HG03571 (cell line): ENCODE results near the gene RPS6KA3.
A peak's percentile ranks its signal among the peaks of the same experiment; 100 is the strongest.
"Not testable (repeated sequence)": the region's sequence is repeated elsewhere in the genome, so short reads cannot be mapped to it uniquely, and the experiment has no call there.

Experiments
- ATAC-seq: cut with Tn5 transposase; IDR thresholded peaks from one replicate; pipeline ENCODE4 v1.9.1; 2021; ENCODE audit not compliant: unreplicated experiment

Gene RPS6KA3

DNA sequence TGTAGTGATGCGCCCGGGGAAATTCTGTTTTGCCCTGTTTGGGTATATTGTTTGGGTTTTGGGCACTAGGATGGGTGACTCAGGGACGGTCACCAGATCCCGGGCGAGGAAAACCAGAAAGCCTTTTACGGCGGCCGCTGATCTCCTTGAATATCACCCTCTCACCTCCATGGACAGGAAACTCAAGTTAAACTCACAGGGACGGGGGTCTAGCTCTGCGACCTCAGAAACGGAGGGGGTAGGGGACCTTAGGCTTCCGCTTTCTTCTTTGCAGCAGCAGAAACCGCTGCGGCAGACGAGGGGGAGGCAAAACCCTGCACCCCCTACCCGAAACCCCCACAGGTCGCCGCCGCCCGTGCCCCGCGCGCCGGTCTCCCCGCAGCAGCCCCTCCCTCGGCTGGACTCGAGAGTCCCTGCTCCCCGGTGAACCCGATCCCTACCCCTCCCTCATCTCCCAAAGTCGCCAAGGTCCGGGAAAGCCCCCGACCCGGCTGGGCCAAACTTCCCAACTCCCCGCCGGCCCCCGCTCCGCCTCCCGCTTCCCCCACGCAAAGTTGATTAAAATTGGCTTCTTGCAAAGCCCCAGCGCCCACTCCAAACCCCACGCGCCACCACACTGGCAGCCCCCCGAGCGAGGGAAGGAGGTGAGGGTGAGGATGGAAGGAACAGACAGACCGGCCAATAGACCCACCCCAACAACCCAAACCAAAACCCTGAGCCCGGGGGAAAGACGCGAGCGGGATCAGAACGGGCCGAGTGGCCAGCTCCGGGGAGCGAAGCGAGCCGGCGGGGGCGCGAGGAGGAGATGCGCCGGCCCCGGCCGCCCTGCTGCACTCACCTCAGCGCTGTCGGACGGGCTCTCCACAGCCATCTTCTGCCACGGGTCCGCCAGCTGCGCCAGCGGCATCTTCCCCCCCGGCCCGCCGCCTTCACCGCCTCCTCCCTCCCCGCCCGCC lies 705 bp downstream of the RPS6KA3 start:
- ATAC-seq, result peak; percentile 12

- peak; percentile 26 for ATAC-seq
These were observed 1.4 kb downstream of the RPS6KA3 start for GRCh38 chrX:20265221-20265725.

GRCh38 chrX:20263474-20263873 lies 3.2 kb downstream of the RPS6KA3 start:
- no peak for ATAC-seq

DNA sequence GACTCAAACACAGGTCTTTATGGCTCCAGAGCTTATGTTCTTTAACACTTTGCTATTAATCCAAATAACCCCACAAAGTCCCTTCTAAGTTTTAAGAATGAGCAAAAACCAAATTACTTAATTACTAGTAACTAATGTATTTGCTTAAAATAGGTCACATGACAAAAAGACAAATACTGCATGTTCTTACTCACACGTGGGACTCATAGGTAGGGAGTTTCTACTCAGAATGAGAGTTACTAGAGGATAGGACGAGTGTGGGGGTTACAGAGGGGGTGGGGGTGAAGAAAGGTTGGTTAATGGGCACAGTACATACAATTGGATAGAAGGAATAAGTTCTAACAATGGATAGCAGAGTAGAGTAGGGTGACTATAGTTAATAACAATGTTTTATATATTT lies 5.8 kb downstream of the RPS6KA3 start:
- no peak for ATAC-seq

DNA sequence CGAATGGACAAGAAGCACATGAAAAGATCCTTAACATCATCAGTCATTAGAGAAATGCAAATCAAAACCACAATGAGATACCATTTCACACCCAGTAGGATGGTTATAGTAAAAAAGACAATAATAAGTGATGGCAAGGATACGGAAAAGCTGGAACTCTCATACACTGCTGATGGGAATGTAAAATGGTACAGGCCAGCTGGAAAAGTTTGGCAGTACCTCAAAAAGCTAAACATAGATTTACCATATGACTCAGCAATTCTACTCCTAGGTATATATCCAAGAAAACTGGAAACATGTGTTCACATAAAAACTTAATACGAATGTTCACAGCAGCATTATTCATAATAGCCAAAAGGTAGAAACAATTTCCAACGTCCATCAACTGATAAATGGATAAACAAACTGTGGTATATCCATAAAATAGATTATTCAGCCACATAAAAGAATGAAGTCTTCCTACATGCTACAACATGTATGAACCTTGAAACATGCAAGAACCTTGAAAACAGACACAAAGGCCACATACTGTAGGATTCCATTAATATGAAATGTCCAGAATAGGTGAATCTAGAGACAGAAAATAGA lies 11.9 kb downstream of the RPS6KA3 start:
- ATAC-seq, result no peak

GRCh38 chrX:20253232-20253543 lies 13.5 kb downstream of the RPS6KA3 start:
- no peak for ATAC-seq

DNA sequence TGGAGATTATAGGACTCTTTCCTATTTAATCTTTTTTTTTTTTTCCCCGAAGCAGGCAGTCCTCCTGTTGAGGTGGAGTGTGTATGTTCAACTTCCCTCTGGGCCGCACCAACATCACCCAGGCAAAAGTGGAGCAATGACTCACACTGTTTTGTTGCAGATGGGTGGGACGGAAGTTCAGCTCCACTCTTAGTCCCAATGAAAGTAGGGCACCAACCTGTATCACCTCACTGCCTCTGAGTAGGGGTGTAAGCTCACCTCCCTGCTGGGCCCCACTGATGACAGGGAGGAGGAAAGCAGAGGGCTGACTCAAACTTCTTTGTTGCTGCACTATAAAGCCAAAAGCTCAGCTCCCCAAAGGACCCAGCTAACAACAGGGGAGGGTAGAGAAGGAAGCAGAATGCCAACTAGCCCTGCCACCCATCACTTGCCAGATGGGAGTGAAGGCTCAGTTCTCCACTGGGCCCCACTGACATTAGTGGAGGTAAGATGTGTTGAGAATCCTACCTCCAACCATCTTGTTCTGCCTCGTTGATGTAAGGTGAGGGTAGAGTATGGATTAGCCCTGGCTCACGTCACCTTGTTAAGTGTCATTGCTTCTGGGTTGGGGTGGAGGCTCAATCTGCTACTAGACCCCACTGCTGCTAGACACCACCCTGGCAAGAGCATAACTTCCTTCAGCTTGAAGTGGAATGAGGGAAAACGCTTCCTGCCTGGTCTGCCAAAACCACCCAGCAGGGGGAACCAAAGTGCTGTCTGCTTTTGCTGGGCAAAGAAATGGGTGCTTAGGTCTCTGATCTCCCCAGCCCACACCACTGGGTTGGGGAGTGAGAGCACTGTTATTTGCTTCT lies 14.1 kb downstream of the RPS6KA3 start:
- no peak for ATAC-seq

- no peak for ATAC-seq
These were observed 15.0 kb downstream of the RPS6KA3 start for GRCh38 chrX:20251691-20252090.

GRCh38 chrX:20250146-20250545 lies 16.6 kb downstream of the RPS6KA3 start:
- not testable (repeated sequence) for ATAC-seq

DNA sequence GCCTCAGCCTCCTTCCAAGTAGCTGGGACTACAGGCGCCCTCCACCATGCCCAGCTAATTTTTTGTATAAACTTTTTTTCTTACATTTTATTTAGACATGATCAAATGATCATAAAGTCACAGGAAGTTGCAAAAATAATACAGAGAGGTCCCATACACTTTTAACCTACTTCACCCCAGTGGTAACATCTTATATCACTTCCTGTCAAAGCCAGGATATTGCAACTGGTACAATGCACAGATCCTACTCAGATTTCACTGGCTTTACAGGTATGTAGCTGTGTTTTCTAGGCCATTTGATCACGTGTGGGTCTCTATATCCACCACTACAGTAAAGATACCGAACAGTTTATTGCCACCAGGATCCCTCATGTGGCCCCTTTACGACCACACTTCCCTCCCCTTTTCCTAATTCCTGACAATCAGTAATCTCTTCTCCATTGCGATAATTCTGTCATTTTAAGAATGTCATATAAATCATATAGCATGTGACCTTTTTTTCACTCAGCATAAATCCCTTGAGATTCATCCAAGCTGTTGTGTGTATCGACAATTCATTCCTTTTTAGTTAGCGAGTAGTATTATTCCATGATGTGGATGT lies 18.0 kb downstream of the RPS6KA3 start:
- no peak for ATAC-seq

DNA sequence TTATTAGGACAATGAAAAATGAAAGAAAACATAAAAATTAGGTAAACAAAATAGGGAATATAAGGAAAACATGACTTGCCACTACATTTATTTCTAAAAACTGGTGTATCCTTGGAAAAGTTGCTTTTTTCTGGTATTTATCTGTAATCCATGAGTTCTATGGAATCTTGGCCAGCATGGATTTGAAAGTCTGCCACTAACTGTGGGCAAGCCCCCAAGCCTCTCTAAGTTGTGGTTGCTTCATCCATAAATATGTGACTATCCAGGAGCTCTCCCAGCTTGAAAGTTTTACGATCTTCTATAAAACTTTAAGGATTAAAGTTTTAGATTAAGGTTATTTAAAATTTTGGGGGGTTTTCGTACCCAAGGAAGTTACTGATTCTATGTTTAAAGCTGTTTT lies 21.8 kb downstream of the RPS6KA3 start:
- ATAC-seq, result no peak

DNA sequence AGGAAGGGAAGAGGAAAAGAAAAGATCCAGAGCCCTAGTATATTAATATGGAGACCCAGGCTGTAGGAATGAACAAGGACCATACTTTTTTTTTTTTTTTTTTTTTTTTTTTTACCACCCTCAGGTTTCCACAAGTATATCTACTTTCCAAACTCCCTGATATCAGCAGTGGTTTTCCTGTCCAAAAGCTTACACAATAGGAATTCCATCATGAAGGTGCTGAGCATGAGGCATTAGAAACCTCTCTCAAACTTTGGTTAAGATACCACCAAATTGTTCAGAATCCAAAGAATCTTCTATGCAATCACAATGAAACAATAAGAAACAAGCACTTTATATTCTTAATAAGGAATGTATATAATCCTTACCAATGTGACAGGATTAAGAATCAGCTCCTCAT lies 26.5 kb downstream of the RPS6KA3 start:
- ATAC-seq, result no peak

DNA sequence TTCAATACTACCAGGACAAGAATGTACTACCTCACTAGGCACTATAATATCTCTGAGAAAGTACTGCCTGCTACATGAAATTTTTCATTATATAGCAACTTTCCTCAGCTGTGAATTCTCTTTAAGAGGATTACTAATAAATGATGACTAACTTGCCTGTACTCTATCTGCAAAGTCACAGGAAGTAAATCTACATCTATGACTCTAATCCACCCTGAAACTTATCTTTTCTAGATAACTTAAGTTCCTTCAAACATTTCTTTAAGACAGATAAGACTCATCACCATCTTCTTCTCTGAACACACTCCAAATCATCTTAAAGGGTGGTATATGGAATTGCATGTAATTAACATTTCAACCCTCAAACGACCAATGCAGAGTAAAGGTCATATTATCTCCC lies 28.8 kb downstream of the RPS6KA3 start:
- no peak for ATAC-seq

- no peak for ATAC-seq
These were observed 31.0 kb downstream of the RPS6KA3 start for GRCh38 chrX:20235755-20236154.

- ATAC-seq, result no peak
These were observed 33.4 kb downstream of the RPS6KA3 start for GRCh38 chrX:20233336-20233735.

- no peak for ATAC-seq
These were observed 35.1 kb downstream of the RPS6KA3 start for GRCh38 chrX:20231598-20231997.

DNA sequence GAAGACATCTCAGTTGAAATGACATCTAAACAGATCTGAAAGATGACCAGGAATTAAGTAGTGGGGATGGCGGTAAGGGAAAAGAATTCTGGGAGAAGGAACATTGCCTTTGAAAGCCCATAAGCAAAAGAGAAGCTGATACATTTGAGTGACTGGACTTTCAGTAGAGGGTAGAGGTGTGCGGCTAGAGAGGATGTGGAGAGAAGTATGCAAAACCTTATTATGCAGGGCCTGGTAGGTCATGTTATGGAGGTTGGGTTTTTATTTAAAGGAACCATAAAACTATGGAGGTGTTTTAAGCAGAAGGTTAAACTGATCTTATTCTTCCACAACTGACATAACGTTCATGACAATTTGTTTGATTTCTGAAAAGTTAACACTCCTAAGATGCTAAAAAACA lies 36.3 kb downstream of the RPS6KA3 start:
- no peak for ATAC-seq

GRCh38 chrX:20229155-20229554 lies 37.6 kb downstream of the RPS6KA3 start:
- ATAC-seq, result no peak

DNA sequence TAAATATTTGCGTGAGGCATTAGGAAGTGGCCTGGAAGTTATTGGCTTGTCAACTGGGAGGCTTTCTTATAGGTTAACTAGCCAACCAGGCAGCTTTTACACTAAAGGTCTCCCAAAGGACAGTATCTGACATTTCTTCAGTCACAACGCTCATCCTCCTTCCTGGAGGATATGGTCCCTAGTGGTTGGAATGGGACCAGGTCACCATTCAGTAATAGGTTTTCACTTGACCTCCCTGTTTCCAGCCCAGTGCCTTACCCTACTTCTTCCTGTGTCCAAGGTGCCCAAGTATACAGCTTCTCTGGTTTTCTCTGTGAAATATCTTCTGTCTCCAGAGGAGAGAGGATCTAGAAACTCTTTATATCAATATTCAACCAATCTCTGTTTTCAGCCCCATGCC lies 38.5 kb downstream of the RPS6KA3 start:
- no peak for ATAC-seq

GRCh38 chrX:20227116-20227515 lies 39.6 kb downstream of the RPS6KA3 start:
- ATAC-seq, result no peak

DNA sequence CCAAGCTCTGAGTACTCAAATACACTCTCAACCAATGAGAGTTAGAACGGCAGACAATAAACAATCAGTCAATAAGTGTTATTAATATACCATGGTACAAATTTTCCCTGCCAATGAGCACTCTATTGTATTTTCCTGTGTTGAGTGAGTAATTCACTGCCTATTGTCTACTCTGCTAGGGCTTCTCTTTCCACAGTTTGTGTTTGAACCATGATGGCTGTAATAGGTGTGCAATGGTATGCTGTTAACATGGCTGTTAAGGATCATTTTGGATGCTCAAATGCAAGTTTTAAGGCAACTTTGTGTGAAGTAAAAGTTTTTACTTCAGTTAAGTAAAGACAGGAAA lies 41.2 kb downstream of the RPS6KA3 start:
- ATAC-seq, result no peak
